Fibroblast of the aortic adventitia (primary cell): ENCODE results near the gene DISC1. TPM values are rescaled to one million over a fixed set of nuclear protein-coding genes. Genes with fewer than 3 reads are reported as not detected.

Experiments
- DNase-seq: peaks from one replicate; pipeline ENCODE4 v3.0.0-alpha.2; 2010; ENCODE audit warnings: low read depth
- H3K4me3 ChIP-seq: 2 replicates; pipeline ENCODE4 v1.5.1; 2011; ENCODE audit warnings: low read depth, mild to moderate bottlenecking, control low read depth, low read length, moderate library complexity
- total RNA-seq: library from RNA; depleted of rRNA; stranded (reverse); fragments of >200 nt; gene quantifications from 2 replicates; pipeline ENCODE4 v1.2.3, GENCODE V29; 2012; ENCODE audit warnings: low replicate concordance
- TF ChIP-seq, protein P1 (sequence below): IDR thresholded peaks from 2 replicates; pipeline ENCODE4 v1.5.1; 2011; ENCODE audit warnings: mild to moderate bottlenecking, low read length, control low read depth, inconsistent platforms; ENCODE audit not compliant: insufficient read depth

DISC1 gene
- total RNA-seq, 1 donor = 4.7 TPM

DNA sequence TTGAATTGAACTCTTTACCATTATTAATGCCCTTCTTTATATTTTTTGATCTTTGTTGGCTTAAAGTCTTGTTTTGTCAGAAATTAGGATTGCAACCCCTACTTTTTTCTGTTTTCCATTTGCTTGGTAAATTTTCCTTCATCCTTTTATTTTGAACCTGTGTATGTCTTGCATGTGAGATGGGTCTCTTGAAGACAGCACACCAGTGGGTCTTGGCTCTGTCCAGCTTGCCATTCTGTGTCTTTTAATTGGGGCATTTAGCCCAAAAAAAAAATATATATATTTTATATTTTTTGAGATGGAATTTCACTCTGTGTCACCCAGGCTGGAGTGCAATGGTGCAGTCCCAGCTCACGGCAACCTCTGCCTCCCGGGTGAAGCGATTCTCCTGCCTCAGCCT lies 33.6 kb downstream of the DISC1 start:
- DNase-seq = no peak
- H3K4me3 ChIP-seq = no peak overlapping the region
- TF ChIP-seq, protein P1, sequence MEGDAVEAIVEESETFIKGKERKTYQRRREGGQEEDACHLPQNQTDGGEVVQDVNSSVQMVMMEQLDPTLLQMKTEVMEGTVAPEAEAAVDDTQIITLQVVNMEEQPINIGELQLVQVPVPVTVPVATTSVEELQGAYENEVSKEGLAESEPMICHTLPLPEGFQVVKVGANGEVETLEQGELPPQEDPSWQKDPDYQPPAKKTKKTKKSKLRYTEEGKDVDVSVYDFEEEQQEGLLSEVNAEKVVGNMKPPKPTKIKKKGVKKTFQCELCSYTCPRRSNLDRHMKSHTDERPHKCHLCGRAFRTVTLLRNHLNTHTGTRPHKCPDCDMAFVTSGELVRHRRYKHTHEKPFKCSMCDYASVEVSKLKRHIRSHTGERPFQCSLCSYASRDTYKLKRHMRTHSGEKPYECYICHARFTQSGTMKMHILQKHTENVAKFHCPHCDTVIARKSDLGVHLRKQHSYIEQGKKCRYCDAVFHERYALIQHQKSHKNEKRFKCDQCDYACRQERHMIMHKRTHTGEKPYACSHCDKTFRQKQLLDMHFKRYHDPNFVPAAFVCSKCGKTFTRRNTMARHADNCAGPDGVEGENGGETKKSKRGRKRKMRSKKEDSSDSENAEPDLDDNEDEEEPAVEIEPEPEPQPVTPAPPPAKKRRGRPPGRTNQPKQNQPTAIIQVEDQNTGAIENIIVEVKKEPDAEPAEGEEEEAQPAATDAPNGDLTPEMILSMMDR = no peak

DNA sequence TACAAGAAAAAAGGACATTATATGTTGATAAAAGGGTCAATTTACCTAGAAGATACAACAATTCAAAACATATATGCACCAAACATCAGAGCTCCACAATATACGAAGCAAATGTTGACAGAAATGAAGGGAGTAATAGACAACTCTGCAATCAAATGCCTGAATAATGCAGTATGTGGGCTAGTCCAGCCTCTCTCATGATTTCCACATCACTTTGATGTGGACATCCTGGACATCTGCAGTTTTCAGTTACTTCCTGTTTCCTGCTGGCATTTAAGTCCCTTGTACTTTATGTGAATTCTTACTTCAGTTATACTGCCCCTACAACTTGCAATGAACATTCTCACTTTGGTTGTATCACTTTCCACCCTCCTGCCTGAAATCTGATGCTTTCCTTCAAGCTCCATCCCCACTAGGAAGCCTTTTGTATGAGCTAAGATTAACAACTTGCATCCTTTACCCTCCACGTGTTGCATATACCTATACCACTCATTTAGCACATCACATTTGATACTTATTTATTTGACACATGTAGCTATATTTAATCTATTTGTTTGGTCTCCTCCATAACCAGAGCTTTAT lies 36.7 kb downstream of the DISC1 start:
- DNase-seq = no peak
- no peak overlapping the region for H3K4me3 ChIP-seq
- TF ChIP-seq, protein P1 = no peak

DNA sequence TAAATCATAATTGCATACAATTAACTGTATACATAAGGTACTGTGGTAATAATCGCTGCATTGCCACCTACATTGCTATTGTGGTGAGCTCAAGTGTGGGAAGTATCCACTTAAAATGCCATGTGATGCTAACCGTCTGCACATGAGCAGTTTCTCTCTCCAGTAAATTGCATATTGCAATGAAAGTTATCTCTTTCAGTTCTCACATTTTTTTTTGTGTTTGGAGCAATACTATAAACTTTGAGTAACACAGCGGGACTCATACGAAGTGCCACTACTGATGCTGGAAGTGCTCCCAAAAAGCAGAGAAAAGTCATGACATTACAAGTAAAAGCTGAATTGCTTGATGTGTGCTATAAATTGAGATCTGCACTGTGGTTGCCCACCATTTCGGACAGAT lies 38.5 kb downstream of the DISC1 start:
- no peak overlapping the region for H3K4me3 ChIP-seq
- TF ChIP-seq, protein P1 = no peak
- DNase-seq = no peak

DNA sequence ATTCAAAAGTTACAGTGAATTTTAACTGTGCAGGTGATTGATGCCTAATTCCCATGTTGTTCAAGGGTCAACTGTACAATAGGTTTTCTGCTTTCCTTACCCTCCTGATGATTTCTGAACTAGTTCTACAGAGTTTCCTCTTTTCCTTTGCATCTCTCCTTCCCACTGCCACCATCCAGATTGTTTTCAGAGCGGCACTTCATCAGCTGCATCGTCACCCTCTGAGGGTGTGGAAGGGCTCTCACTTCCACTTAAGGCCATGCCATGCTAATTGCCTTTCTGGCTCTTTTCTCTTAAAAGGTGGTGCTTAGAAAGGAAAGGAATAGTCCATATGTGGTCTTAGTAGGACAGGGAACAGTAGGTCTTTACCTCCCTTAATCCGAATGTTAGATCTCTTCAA lies 39.1 kb downstream of the DISC1 start:
- TF ChIP-seq, protein P1 = no peak

DNA sequence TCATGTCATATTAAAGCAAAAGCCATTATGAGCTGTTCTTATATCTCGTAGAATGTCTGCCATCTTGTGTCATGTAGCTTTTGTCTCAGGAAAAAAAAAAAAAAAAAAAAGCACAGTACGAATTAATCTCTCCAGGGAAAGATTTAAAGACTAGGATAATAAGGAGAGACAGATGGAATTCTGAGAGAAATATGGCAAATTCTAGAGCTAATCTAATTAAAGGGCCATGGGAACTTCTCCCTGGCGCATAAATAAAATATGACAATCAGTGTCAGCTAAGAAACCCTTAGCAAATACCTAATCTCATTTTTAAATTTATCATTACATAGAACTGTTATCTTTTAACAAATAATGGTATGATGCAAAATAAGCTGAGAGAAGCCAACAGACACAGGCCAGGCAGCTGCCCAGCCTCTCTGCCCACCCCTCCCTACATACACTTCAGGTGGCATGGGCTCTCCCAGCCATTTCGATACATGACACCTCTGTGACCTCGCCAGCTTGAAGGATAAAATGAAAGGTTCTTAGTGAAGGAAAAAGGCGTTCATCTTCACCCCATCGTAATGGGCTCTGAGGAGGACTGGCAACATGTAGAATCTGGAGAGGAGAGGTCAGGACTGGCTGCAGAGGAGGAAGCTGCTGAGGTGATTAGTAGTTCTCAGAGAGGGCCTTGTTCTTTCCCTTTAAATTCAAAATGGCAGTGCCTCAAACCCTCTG lies 39.8 kb downstream of the DISC1 start:
- DNase-seq = no peak
- TF ChIP-seq, protein P1 = no peak

More for the DNA sequence above, 39.1 kb downstream of the DISC1 start:
- no peak overlapping the region for H3K4me3 ChIP-seq
- no peak for DNase-seq

DNA sequence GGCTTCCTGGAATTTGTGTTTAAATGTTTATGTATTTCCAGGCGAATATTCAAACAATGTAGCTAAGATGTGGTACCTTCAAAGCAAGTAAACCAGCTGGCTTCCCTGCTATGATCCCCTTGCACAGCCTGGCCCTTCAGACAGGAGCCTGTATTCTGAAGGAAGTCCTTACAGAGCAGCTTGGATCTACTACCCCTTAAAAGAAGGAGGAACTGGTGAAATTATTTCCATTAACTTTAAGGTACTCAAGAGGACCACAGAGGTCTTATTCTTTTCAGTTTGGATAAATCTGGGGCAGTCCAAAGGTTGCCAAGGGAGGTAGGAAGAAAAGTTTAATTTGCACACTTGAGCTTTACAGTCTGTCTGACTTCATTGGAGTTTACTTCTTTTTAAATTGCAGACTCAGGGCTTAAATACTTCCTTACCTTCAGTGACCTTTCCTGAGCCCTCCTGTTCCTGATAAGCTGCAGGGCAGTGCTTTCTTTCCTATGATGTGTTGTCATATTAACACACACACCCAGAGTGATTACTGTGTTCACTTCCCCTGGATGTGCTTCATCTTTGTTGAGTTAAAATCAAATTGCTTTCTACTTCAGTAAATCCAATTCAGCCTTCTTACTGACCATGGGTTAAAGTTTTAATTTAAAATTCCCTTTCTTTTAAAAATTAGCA lies 40.5 kb downstream of the DISC1 start:
- DNase-seq = no peak
- H3K4me3 ChIP-seq = no peak overlapping the region
- TF ChIP-seq, protein P1 = no peak

More for the DNA sequence above, 39.8 kb downstream of the DISC1 start:
- H3K4me3 ChIP-seq = no peak overlapping the region
